Fibroblast of gingiva (primary cell): ENCODE results near the gene FDX2.
"Not testable (repeated sequence)": the region's sequence is repeated elsewhere in the genome, so short reads cannot be mapped to it uniquely, and the experiment has no call there.

Experiments used
- DNase-seq: peaks from one replicate; pipeline ENCODE4 v3.0.0-alpha.2; 2011; ENCODE audit warnings: low read depth

The FDX2 gene

DNA sequence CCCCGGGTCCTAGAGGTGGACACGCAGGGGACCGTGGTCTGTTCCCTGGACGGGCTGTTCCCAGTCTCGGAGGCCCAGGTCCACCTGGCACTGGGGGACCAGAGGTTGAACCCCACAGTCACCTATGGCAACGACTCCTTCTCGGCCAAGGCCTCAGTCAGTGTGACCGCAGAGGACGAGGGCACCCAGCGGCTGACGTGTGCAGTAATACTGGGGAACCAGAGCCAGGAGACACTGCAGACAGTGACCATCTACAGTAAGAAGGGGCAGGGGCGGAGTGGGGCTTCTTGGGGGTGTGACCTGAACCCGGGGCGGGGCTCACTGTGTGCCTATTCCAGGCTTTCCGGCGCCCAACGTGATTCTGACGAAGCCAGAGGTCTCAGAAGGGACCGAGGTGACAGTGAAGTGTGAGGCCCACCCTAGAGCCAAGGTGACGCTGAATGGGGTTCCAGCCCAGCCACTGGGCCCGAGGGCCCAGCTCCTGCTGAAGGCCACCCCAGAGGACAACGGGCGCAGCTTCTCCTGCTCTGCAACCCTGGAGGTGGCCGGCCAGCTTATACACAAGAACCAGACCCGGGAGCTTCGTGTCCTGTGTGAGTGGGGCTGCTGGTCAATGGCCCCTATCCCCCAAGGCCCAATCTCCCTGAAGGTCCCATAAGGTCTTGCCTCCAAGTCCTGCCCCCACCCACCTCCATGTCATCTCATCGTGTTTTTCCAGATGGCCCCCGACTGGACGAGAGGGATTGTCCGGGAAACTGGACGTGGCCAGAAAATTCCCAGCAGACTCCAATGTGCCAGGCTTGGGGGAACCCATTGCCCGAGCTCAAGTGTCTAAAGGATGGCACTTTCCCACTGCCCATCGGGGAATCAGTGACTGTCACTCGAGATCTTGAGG lies 31.5 kb downstream of the FDX2 start:
- no peak for DNase-seq

DNA sequence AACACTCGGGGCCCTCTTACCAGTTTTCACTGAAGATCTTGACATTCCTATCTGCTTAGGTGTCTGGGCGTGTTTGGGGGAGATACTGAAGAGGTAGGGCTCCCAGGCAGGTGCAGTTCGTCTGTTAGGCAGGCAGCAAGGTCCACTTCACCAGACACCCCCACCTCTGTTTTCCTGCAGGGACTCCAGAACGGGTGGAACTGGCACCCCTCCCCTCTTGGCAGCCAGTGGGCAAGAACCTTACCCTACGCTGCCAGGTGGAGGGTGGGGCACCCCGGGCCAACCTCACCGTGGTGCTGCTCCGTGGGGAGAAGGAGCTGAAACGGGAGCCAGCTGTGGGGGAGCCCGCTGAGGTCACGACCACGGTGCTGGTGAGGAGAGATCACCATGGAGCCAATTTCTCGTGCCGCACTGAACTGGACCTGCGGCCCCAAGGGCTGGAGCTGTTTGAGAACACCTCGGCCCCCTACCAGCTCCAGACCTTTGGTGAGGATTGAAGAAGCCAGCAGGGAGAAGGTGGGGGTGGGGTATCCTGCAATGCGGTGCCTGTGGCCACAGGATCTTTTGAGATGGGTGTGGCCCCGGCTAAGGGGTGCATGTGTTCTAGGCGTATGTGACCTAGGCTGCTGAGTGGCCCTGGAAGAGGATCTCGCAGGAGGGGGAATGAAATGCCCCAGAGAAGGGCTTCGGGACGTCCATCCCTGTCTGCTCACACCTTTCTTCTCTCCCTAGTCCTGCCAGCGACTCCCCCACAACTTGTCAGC lies 32.3 kb downstream of the FDX2 start:
- no peak for DNase-seq

DNA sequence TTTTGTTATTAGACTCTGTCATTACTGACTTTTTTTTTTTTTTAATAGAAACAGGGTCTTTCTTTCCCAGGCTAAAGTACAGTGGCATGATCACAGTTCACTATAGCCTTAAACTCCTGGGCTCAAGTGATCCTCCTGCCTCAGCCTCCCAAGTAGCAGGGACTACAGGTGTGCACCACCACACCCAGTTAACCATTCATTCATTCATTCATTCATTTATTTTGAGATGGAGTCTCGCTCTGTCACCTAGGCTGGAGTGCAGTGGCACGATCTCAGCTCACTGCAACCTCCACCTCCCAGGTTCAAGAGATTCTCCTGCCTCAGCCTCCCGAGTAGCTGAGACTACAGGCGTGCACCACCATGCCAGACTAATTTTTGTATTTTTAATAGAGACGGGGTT lies 33.8 kb downstream of the FDX2 start:
- not testable (repeated sequence) for DNase-seq

DNA sequence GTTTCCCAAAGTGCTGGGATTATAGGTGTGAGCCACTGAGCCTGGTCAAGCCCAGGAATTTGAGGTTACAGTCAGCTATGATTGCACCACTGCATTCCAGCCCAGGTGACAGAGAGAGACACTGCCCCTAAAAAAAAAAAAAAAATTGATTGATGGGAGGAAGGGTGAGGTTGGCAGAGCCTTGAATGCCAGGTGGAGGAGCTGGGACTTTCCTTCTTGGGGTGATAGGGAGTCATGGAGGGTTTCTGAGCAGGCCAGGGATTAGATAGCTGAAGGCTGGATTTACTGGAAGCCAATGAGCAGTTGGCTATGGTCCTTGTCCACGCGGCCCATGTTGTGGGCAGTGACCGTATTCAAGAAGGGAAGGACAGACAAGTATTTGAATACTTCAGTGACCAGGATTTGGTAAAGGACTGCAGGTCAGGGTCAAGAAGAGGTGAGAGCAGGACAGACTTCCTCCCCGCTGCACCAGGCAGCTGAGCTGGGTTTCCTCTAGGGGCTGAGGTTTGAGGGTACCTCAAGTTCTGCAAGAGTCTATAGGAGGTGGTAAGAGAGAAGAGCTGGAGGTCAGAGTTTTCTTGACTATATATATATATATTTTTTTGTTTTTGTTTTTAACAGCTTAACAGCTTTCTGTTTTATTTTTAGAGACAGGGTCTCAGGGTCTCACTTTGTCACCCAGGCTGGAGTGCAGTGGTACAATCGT lies 35.9 kb downstream of the FDX2 start:
- DNase-seq = no peak

DNA sequence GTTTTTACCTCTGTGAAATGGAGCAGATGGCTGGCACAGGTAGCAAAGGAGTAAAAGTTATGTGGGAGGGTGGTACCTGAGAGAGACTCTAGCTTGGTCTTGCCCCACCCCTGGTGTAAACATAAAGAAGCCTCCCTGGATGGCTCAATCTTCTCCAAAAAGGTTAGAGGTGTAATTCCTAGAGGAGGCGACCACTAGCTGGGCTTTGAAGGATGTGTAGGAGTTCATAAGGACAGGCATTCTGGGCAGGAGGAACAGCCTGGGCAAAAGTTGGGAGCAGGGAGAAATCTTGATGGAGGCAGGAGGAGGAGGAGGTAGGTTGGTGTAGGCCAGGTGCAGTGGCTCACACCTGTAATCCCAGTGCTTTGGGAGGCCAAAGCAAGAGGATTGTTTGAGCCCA lies 36.9 kb downstream of the FDX2 start:
- DNase-seq = no peak

DNA sequence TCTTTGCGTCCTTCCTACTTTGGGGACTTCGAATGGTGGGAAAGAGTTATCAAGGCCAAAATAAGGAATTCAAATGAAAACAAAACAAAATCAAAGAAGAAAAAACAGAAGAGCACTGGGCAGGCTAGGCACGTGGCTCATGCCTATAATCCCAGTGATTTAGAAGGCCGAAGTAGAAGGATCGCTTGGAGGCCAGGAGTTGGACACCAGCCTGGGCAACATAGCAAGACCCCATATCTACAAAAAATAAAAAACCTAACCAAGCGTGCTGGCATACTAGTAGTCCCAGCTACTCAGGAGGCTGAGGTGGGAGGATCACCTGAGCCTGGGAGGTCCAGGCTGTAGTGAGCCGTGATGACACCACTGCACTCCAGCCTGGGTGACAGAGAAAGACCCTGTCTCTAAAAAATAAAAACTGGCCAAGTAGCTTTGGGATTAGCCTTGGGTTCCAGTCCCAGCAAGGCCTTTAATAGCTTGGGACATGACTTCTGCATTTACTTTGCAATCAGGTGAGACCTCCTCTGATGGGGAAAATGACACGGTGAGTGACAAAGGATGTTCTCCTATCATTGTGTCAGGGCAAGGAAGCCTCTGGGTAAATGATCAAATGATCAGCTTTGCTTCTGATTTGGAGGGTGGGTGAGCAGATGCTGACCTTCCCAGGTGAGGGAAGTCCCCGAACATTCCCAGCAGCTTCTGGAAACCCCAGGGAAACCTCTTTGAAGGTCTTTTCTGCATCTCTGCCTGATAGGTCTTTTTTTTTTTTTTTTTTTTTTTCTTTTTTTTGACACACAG lies 37.8 kb downstream of the FDX2 start:
- no peak for DNase-seq

DNA sequence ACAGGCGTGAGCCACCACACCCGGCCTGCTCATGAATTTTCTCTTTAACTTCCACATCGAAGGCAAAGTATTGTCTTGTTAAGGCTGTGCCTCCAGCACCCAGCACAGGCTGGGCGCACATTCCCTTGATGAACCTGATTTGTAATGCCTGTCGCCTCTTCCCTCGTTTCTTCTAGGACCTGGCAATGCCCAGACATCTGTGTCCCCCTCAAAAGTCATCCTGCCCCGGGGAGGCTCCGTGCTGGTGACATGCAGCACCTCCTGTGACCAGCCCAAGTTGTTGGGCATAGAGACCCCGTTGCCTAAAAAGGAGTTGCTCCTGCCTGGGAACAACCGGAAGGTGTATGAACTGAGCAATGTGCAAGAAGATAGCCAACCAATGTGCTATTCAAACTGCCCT lies 41.2 kb downstream of the FDX2 start:
- no peak for DNase-seq

DNA sequence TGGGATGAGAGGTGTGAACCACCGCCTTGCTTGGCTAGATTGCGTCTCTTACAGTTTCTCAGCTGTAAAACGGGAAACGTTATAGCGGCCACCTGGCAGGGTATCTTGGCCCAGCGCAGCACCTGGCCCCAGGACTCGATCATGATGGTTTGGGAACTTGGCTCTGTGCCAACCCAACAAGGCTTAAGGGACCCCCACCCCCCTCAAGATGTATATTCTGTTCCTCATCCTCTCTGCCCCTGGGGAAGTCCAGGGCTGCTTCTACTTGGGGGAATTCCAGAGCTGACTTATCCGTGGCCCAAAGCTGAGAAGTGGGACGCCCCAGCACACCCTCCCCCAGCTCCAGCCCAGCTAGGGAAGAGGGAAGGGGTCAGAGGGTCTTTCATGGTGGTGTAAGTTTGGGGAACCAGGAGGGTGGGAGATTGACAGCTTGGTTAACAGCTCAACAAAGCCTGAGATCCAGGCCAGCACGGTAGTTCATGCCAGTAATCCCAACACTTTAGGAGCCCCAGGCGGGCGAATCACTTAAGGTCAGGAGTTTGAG lies 44.2 kb downstream of the FDX2 start:
- no peak for DNase-seq

DNA sequence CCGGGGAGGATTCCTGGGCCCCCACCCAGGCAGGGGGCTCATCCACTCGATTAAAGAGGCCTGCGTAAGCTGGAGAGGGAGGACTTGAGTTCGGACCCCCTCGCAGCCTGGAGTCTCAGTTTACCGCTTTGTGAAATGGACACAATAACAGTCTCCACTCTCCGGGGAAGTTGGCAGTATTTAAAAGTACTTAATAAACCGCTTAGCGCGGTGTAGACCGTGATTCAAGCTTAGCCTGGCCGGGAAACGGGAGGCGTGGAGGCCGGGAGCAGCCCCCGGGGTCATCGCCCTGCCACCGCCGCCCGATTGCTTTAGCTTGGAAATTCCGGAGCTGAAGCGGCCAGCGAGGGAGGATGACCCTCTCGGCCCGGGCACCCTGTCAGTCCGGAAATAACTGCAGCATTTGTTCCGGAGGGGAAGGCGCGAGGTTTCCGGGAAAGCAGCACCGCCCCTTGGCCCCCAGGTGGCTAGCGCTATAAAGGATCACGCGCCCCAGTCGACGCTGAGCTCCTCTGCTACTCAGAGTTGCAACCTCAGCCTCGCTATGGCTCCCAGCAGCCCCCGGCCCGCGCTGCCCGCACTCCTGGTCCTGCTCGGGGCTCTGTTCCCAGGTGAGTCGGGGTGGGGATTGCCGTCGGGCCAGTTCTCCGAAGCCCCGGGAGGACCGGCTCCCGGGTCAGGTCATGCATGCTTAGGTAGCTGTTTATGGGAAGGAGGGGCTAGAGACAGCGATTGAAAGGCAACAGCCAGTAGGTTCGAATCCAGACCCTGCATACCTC lies 45.0 kb downstream of the FDX2 start, which contains the start of gene ICAM1:
Gene ICAM1 (plus strand): TSS at position 505 of the 779 bp plus-strand sequence. CDS start 40 bp downstream, at position 545.
- DNase-seq = peak; percentile 50

DNA sequence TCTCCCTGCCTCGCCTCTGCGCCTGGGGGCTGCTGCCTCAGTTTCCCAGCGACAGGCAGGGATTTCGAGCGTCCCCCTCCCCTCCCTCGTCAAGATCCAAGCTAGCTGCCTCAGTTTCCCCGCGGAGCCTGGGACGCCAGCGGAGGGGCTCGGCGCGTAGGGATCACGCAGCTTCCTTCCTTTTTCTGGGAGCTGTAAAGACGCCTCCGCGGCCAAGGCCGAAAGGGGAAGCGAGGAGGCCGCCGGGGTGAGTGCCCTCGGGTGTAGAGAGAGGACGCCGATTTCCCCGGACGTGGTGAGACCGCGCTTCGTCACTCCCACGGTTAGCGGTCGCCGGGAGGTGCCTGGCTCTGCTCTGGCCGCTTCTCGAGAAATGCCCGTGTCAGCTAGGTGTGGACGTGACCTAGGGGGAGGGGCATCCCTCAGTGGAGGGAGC lies 45.6 kb downstream of the FDX2 start:
- DNase-seq = no peak

DNA sequence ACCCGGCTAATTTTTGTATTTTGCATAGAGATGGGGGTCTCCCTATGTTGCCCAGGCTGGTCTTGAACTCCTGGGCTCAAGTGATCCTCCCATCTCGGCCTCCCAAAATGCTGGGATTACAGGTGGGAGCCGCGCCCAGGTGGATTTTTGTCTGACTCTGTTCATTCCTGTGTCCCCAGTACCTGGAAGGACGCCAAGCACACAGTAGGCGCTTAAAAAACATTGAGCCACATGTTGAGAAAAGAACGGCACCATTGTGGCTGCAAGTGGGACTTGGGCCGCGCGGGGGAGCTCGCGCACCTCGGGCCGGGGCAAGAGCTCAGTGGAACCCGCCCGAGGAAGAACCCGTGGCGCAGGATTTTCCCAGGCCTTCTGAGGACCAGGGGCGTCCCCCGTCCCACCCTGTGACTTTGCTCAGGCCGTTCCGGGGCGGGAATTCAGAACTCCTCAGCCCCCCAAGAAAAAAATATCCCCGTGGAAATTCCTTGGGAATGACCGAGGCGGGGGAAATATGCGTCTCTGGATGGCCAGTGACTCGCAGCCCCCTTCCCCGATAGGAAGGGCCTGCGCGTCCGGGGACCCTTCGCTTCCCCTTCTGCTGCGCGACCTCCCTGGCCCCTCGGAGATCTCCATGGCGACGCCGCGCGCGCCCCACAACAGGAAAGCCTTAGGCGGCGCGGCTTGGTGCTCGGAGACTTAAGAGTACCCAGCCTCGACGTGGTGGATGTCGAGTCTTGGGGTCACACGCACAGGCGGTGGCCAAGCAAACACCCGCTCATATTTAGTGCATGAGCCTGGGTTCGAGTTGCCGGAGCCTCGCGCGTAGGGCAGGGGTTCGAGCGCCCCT lies 46.3 kb downstream of the FDX2 start:
- DNase-seq = peak; percentile 55

DNA sequence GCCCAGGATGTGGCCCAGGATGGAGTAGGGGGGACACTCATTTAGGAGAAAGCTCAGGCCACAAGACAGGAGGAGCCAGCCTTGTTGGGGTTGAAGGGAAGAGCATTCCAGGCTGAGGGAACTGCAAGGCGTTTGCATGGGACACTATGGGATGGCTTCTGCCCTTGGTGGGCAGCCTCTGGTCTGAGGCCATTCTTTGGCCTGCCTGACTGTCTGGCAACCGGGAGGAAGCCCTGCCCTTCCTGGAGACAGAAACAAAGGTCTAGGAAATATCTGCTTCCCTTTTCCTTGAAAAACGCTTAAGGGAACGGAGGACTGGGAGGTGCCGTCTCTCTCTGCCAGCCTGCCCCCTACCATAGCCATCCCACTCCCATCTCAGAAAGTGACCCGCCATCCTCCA lies 47.7 kb downstream of the FDX2 start:
- DNase-seq = no peak

DNA sequence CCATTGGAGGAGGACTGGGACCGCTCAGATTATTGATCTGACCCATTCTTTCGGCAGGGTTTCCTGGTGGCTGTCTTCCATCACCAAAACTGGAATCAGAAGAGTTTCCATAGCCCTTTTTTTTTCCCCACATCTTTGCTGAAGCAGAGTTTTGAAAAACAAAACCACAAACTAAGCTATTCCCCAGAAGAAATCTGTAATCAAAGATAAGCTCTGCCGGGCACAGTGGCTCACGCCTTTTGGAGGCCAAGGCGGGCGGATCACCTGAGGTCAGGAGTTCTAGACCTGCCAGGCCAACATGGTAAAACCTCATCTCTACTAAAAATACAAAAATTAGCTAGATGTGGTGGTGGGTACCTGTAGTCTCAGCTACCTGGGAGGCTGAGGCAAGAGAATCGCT lies 49.1 kb downstream of the FDX2 start:
- DNase-seq = no peak

DNA sequence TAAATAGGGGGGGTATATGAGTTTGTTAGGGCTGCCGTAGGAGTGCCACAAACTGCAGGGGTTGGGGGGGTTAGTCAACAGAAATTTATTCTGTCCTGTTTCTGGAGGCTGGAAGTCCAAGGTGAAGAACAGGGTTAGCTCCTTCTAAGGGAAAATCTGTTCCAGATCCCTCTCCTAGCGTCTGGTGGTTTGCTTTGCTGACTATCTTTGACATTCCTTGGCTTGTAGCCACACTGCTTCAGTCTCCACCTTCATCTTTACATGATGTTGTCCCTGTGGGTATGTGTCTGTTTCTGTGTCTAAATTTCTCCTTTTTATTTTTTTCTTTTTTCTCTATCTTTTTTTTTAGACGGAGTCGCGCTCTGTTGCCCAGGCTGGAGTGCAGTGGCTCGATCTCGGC lies 53.0 kb downstream of the FDX2 start:
- DNase-seq = no peak

DNA sequence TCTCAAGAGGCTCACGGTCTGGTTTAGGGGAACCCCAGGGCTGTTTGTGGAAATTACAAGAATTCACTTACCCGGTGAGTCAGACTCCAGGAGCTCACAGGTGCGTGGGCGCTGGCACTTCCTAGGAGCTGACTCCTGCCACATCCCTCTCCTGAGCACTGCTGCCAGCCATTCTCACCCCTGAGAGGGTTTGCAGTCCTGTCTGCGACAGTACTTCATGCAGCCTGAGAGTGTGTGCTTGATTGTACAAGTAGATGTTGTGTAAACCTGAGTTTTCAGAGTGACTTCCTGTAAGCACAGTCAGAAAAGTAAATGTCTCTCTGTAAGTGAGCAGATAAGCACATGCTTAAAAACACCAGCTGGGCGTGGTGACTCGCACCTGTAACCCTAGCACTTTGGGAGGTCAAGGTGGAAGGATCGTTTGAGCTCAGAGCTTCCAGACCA lies 55.7 kb downstream of the FDX2 start:
- no peak for DNase-seq
